Forelimb muscle (tissue), 1 donor: ENCODE measurements around the gene IER5L. TPM values are rescaled to one million over a fixed set of nuclear protein-coding genes. Genes with fewer than 3 reads are reported as not detected.
"Not testable (repeated sequence)": the region's sequence is repeated elsewhere in the genome, so short reads cannot be mapped to it uniquely, and the experiment has no call there.

Experiments used
- DNase-seq: peaks from one replicate; pipeline ENCODE4 v3.0.0-alpha.2; 2013; ENCODE audit warnings: low read depth
- polyA plus RNA-seq: library from polyadenylated mRNA; unstranded; fragments of 120-200 nt; gene quantifications from one replicate; pipeline ENCODE4 v1.2.1, GENCODE V29; 2013; ENCODE audit not compliant: insufficient read length

IER5L gene
- polyA plus RNA-seq, 1 donor, result 4.0 TPM

DNA sequence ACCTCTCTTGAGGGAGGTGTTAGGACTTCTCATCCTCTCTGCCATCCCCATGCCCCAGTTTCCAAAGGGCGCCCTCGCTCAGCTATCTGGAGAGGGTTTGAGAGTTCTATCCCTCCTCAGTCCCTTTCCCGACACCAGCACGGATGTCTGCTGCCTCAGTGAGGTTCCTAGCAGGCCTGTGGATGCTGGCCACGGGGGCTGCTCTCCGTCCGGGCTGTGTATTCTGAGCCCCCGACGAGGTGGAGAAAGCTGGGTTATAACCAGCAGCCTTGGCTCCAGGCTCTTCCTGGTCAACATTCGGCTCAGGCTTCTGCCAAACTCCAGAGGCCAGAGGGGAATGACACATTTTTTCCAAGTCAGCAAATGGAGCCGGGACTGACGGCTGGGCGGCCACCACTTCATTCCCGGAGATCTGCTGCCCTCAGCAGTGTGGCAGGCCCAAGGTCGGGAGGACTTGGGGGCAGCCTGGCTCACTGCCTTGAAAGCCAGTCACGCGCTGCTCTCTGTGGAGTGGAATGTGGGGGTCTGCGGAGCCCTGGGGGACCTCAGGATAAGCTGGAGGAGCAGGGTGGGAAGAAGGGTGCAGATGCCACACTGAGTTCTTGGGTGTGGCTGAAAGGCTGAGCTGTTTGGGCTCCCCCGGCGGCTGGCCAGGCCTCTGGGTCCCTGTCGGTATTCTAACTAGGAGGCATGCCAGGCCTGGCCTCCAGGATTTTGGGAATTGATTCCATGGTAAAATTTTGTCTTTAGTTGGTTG, 39.4 kb downstream of the IER5L start:
- no peak for DNase-seq

DNA sequence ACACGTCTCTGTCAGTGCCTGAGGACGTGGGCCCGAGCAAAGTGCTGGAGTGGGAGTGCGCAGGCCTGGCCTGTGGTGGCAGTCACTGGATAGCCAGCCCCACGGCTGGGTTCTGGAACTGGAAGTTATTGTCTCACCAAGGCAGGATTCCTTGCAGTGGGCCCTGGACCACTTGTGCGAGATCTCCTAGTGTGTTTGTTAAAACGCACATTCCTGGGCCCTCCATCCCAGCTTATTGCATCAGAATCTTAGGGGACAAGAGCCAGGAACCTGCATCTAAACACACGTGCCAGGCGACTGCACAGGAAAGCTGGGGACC, 40.0 kb downstream of the IER5L start:
- no peak for DNase-seq

DNA sequence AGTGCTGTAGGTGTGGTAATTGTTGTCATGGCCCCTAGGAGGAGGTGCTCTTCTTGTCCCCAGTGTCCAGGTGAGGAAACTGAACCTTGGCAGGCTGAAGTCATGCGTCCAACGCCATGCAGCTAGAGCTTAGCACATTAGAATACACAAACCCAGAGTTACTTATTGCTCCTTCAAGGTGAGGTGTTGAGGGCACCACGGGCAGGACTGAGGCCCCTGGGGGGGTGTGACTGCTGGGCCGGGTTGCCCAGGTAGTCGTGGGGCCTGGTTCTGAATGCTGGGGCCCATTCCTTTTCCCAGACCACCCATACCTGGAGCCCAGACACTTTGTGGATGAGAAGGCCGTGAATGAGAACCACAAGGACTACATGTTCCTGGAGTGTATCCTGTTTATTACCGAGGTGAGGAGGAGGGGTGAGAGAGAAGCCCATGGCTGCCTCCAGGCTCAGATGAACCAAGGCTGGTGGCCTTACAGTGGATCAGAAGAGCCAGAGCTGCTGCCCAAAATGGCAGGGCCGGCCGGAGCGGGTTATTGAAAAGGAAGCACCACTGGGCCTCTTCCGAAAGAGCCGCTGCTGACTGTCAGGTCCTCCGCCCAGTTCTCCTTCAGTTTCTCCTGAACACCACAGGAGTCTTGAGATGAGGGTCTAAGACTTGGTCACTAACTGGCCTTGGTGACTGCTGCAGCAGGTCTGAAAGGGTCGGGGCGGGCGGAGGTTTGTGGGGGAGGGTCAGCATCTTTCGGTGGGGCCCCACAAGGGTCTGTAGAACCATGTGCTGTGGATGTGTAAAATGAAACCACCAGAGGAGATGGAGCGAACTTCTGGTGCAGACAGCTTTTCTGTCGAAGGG, 40.5 kb downstream of the IER5L start:
- DNase-seq, result no peak

DNA sequence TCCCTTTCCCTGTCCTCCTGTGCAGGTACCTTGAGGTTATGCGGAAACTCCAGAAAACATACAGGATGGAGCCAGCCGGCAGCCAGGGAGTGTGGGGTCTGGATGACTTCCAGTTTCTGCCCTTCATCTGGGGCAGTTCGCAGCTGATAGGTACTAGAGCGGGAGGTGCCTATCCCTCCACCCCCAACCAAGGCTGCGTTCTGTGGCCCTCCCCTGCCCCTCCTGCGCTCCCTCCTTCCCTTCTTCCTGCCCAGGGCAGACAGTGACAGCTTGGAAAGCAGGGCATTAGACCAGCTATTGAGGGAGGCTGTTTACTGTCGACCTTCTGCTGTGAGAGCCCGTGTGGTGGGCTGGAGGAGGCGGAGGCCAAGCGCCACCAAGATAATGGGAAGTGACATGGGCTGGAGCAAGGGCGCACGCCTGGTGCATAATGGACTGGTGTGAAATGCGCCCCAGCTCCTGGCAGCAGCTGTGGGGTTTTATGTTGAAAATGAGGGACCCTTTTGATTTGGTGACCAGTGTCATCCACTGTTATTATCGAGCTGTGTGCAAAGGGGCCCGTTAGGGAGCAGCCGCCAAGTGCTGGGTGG, 41.5 kb downstream of the IER5L start:
- DNase-seq, result no peak

DNA sequence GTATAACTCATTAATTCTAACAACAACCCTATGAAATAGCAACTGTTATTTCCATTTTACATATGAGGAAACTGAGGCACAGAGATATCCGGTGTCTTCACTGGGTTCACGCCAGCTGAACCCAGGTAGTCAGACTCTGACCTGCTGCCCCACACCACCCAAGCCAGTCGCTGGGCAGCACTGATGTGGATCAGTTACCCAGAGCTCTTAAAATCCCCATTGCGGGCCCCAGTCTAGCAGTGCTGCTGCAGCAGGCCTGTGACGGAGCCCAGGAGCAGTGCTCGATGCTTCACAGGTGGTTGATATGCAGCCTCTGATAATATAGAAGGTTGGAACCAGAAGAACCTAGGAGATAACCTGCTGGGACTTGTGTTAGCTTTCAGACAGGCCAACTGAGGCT, 42.6 kb downstream of the IER5L start:
- no peak for DNase-seq

DNA sequence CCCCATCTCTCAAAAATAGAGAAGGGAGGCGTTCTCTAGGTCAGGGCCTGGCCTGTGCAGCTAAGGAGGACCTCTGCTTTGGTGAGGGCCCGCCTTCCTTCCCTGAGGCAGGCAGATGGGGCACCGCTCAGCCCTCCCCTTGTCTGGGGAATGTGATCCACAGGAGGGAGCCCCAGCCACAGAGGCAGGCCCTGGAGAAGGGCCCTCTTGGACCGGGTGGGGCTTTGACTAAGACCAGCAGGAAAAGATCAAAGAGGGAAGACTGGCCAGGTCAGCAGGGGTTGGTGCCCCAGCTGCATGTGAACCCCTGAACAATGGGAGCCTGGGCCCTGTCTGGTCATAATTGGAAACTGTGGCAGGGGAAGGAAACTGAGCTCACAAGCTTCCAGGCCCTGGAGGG, 45.0 kb downstream of the IER5L start:
- DNase-seq, result no peak

DNA sequence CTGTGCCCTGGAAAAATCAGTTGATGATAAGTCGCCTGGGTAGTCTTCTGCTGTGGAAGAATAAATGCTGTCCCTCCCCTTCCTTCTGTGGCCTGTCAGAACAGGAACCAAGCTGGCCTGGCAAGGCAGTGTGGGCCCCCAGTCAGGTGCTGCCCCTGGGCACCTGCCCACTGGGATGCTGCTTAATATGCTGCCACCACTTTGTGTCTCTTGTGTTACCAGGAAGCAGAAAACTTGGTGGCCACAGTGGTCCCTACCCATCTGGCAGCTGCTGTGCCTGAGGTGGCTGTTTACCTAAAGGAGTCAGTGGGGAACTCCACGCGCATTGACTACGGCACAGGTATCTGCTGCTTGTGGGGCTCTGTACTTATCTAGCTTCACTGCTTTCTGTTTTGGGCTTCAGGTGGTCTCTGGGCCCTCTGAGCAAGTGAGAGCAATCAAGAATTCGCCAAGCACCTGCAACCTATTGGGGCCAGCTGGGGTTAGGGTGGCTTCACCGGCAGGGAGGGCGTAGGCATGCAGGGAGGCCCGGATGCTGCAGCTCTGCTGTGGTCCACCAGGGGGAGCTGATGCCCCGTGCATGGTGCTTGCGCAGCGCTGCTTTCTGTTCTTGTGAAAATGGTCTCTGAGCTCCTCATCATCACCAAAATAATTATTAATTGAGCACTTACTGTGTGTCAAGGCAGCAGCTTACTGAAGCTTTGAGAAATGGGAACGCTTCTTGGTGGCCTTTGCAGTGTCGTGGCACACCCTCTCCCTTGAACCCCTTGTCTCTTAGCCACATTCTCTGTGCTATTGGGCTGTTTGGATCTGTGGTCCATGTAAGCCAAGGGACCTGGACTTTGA, 46.5 kb downstream of the IER5L start:
- DNase-seq, result no peak

DNA sequence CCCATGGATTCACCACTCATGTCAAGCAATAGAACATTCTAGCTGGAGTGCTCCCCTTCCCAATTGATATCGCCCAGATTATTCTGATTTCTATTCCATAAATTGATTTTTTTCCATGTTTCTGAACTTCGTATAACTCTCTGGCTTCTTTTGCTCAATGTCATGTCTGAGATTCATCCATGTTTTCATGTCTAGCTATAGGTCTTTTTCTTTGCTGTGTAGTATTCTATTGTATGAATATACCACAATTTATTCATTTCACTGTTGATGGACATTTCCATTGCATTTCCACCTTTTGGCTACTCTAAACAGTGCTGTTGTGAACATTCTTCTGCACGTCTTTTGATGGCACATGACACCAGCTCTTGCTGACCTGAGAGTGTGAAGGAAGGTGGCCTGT, 47.3 kb downstream of the IER5L start:
- no peak for DNase-seq

DNA sequence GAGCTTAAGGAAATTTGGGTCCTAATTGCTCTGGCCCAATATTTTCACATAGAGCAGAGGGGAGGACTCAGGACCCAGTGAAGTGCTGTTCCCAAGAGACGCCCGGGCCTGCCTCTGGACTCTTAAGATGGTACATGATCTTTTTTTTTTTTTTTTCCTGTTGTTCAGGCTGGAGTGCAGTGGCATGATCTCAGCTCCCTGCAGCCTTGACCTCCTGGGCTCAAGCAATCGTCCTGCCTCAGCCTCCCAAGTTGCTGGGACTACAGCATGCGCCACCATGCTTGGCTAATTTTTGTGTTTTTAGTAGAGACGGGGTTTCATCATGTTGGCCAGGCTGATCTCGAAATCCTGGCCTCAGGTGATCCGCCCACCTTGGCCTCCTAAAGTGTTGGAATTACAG, 47.8 kb downstream of the IER5L start:
- DNase-seq, result not testable (repeated sequence)

DNA sequence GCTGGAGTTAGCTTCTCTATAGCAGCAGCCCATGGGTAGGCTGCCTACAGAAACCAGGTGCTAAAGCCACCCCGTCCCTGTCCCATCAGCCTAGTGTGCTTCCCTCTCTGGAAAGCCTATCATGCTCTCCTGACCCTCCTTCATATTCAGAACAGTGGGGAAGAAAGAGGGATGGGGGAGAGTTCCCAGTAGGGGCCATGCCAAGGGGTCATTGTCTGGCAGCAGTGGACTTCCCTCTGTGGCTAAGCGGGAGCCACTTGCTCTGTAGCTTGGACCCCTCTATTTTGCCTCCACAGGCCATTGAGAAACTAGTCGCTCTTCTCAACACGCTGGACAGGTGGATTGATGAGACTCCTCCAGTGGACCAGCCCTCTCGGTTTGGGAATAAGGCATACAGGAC, 49.4 kb downstream of the IER5L start:
- no peak for DNase-seq

DNA sequence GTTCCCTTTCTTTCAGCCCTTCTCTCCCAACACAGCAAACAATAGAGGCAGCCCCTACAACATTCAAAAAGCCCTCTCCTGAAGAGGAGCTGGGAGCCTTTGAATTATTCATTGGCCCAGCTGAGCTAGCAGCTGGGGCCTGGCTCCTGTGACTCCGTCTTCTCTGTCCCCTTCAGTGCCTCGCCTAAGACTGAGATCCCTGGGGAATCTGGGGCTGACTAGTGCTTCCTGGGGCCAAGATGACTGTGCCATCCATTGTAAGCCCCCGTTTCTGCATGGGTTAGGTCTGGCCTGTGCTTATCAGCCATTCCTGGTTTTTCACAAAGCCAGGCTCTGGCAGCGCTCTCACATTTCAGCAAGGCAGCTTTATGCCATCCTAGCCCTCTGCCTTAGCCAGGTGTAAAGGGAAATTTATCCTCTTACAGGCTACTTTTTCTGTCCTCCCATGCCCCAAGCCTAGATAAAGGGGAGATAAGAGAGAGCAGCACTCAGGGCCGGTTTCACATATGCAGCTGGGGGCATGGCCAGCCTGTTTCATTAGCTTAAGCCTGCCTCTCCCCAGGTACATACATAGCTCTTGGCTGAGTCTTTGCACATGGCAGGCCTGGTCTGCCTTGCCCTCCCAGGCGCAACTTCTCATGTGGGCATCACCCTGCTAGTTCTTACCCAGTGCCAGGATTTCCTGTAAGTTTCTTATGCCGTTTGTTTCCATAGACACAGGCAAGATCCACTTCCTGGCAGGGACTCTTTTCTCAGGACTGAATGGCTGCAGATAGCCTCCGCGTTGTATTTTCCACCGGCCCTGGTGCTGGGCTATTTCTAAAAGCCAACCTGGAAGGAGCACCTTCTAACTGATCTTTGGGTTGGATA, 51.1 kb downstream of the IER5L start:
- no peak for DNase-seq

Other genes with a start within 250 kb of the IER5L start
- 7.3 TPM for gene DOLK, start 230.7 kb downstream of the IER5L start, polyA plus RNA-seq
- gene NUP188, start 230.6 kb downstream of the IER5L start, polyA plus RNA-seq, result 35.2 TPM
- gene SH3GLB2, start 149.9 kb downstream of the IER5L start, polyA plus RNA-seq, result 64.0 TPM
- gene MIGA2, start 141.6 kb downstream of the IER5L start, polyA plus RNA-seq, result 15.9 TPM
- gene DOLPP1, start 97.2 kb downstream of the IER5L start, polyA plus RNA-seq, result 7.7 TPM
- 51.1 TPM for gene CRAT, start 67.5 kb downstream of the IER5L start, polyA plus RNA-seq
- gene PTPA, start 66.8 kb downstream of the IER5L start, polyA plus RNA-seq, result 131 TPM